Psoas muscle (tissue), 8 donors: Measurements from ENCODE around the gene BRPF1. TPM values are rescaled to one million over a fixed set of nuclear protein-coding genes. Genes with fewer than 3 reads are reported as not detected.

Source experiments
- ATAC-seq, 4 donors: fragments of 200-7000 bp; cut with Tn5 transposase; one replicate each; pipeline ENCODE4 v1.9.1; 2020; ENCODE audit warnings: moderate library complexity in 3 of 4, mild to moderate bottlenecking in 2 of 4
- DNase-seq, 2 donors: peaks; one replicate each; pipeline ENCODE4 v3.0.0-alpha.2; 2020
- H3K27ac ChIP-seq: fragments of 200-600 bp; one replicate; pipeline ENCODE4 v1.8.0; 2022
- H3K27me3 ChIP-seq, 3 donors: fragments of 200-600 bp in 1 of 3; one replicate each; pipeline versions ENCODE4 v1.6.1 to v1.8.0; 2013 to 2022; ENCODE audit warnings: low read length in 2 of 3, mild to moderate bottlenecking in 2 of 3, moderate library complexity in 1 of 3; ENCODE audit not compliant: insufficient read depth in 3 of 3
- H3K36me3 ChIP-seq, 2 donors: fragments of 200-600 bp in 1 of 2; one replicate each; pipeline versions ENCODE4 v1.6.1 to v1.8.0; 2013 to 2022; ENCODE audit warnings: low read depth in 1 of 2, mild to moderate bottlenecking in 1 of 2, moderate library complexity in 1 of 2; ENCODE audit not compliant: insufficient read depth in 1 of 2
- H3K4me1 ChIP-seq: fragments of 200-600 bp; one replicate; pipeline ENCODE4 v1.8.0; 2022
- H3K4me3 ChIP-seq: fragments of 200-600 bp; one replicate; pipeline ENCODE4 v1.8.0; 2022; ENCODE audit warnings: mild to moderate bottlenecking
- H3K9me3 ChIP-seq: fragments of 200-600 bp; one replicate; pipeline ENCODE4 v1.8.0; 2022
- WGBS, 3 donors: extraction: QIAGEN DNeasy Blood & Tissue Kit; methylation state at CpG; one replicate each; pipeline versions ENCODE4 v1.1.6 to v1.1.7; 2013; 5-methylcytosine and 5-hydroxymethylcytosine counted together
- intact Hi-C, 2 donors: fragments of 100-400 bp; cut with DNase I; formaldehyde crosslinking; loops; one replicate each; pipeline versions ENCODE4 v1.11.0 to v1.14.2; 2022
- polyA plus RNA-seq, 3 donors: library from polyadenylated mRNA; stranded (reverse); fragments of 200-250 nt; gene quantifications; one replicate each; pipeline ENCODE4 v1.2.3, GENCODE V29; 2013
- total RNA-seq, 4 donors: library from RNA; stranded (reverse); fragmentation: NEBNext Ultra II Directional in 2 of 4; extraction: Animal tissue kit (Norgen Biotek cat#: 25700) in 2 of 4; gene quantifications; one replicate each; pipeline versions ENCODE4 v1.2.1 to v1.2.4, GENCODE V29; 2021 to 2023
- TF ChIP-seq, protein P1 (sequence below): fragments of 200-600 bp; IDR thresholded peaks from one replicate; pipeline ENCODE4 v1.8.0; 2022; ENCODE audit warnings: antibody characterized with exemption
- donor health status: healthy with polysubstance abuse.
- donor health status: DM: no; HTN: no; CAD: no; lungs with moderate emphysema.
- donor health status: Bipolar disorder and iron deficiency.
- donor health status: healthy.
- donor health status: DM: yes; HTN: yes; CAD: no.
- donor health status: DM: no; HTN: no; CAD: no.
- donor health status: DM: no; HTN: no; CAD: no.
- donor health status: DM: yes; HTN: yes; CAD: no.

The BRPF1 gene
- total and polyA plus RNA-seq, 7 donors: 6.8 to 16.1 (median 9.9) TPM

- 96 to 99% (median 98%) methylated on average over 10 of the region's 10 CpGs for WGBS, 3 donors
- intact Hi-C loops: no loop called here
- peaks cover 0 to 54% of the 10 kb centered on the region in 2 donors for H3K36me3 ChIP-seq
Measured at GRCh38 chr3:9760779-9761505, 29.4 kb downstream of the BRPF1 start.

GRCh38 chr3:9761919-9762318, 30.4 kb downstream of the BRPF1 start:
- TF ChIP-seq, protein P1, sequence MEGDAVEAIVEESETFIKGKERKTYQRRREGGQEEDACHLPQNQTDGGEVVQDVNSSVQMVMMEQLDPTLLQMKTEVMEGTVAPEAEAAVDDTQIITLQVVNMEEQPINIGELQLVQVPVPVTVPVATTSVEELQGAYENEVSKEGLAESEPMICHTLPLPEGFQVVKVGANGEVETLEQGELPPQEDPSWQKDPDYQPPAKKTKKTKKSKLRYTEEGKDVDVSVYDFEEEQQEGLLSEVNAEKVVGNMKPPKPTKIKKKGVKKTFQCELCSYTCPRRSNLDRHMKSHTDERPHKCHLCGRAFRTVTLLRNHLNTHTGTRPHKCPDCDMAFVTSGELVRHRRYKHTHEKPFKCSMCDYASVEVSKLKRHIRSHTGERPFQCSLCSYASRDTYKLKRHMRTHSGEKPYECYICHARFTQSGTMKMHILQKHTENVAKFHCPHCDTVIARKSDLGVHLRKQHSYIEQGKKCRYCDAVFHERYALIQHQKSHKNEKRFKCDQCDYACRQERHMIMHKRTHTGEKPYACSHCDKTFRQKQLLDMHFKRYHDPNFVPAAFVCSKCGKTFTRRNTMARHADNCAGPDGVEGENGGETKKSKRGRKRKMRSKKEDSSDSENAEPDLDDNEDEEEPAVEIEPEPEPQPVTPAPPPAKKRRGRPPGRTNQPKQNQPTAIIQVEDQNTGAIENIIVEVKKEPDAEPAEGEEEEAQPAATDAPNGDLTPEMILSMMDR: no peak
- peaks cover 0 to 44% of the 10 kb centered on the region in 2 donors for H3K36me3 ChIP-seq
- H3K27me3 ChIP-seq: no peaks in the 10 kb centered on the region
- 88 to 96% (median 94%) methylated on average over 5 of the region's 5 CpGs for WGBS, 3 donors
- ATAC-seq (no peak), DNase-seq (no peak)
- H3K4me1 ChIP-seq: no peaks in the 10 kb centered on the region
- H3K9me3 ChIP-seq: no peaks in the 10 kb centered on the region
- no peak overlapping the region for H3K27ac ChIP-seq
- H3K4me3 ChIP-seq: no peak overlapping the region
- intact Hi-C loops: no loop called here

More at GRCh38 chr3:9760779-9761505, 29.4 kb downstream of the BRPF1 start:
- Histone ChIP-seq H3K4me1 (no peaks in the 10 kb centered on the region), H3K27ac (no peak overlapping the region), H3K4me3 (no peak overlapping the region), H3K9me3 (no peaks in the 10 kb centered on the region), H3K27me3 (no peaks in the 10 kb centered on the region)
- ATAC-seq: no peak
- TF ChIP-seq, protein P1: no peak
- no peak for DNase-seq

GRCh38 chr3:9762871-9763270, 31.3 kb downstream of the BRPF1 start:
- WGBS, 3 donors: 85 to 91% (median 87%) methylated on average over 8 of the region's 8 CpGs
- Histone ChIP-seq H3K27me3 (no peaks in the 10 kb centered on the region), H3K27ac (no peak overlapping the region), H3K9me3 (no peaks in the 10 kb centered on the region), H3K4me1 (no peaks in the 10 kb centered on the region), H3K36me3 (peaks cover 0 to 35% of the 10 kb centered on the region in 2 donors), H3K4me3 (no peak overlapping the region)
- TF ChIP-seq, protein P1: no peak
- intact Hi-C loops: no loop called here
- peak in 1 of 4 donors; percentile 21 for ATAC-seq
- DNase-seq: no peak

DNA sequence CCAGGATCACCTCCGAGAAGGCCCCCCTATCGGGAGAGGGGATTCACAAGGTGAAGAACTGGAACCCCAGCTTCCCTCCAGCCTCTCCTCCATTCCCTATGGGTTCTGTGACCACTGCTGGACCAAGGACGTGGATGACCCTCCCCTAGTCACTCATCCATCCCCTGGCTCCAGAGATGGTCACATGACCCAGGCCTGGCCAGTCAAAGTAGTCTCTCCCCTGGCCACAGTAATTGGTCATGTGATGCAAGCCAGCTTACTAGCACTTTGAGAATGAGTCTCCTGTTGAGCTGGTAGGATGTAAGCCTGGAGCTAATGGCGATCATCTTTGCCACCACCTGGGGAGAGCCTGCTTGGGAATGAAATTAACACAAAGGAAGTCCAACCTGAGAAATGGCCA, 34.3 kb downstream of the BRPF1 start:
- intact Hi-C loops: no loop called here
- Histone ChIP-seq H3K27ac (no peak overlapping the region), H3K4me3 (no peak overlapping the region), H3K36me3 (peaks cover 0 to 16% of the 10 kb centered on the region in 2 donors), H3K4me1 (no peaks in the 10 kb centered on the region), H3K27me3 (peaks cover 0 to 5% (median 0%) of the 10 kb centered on the region in 3 donors), H3K9me3 (no peaks in the 10 kb centered on the region)
- no peak for DNase-seq
- WGBS, 3 donors: 88 to 94% (median 90%) methylated on average over 4 of the region's 4 CpGs
- ATAC-seq: no peak
- TF ChIP-seq, protein P1: no peak
